ENCODE results near the gene TTLL5.

Gene TTLL5

GRCh38 chr14:75999511-76000190 lies 338.6 kb downstream of the TTLL5 start:
- DNase-seq = no peak

- no peak for DNase-seq
Measured at GRCh38 chr14:76002383-76002782, 341.3 kb downstream of the TTLL5 start.

Data from activated naive CD4-positive, alpha-beta T cell (primary cell).